Naive thymus-derived CD4-positive, alpha-beta T cell (primary cell): ENCODE results near the gene HECTD4. TPM values are rescaled to one million over a fixed set of nuclear protein-coding genes. Genes with fewer than 3 reads are reported as not detected.
"Not testable (repeated sequence)": the region's sequence is repeated elsewhere in the genome, so short reads cannot be mapped to it uniquely, and the experiment has no call there.

Source experiments
- ATAC-seq: fragments of 150-1000 bp; cut with Tn5 transposase; 2 replicates; pipeline ENCODE4 v1.10.0; 2021; ENCODE audit warnings: mild to moderate bottlenecking, moderate library complexity
- CTCF ChIA-PET: fragments of 350-600 bp; sonication (Branson Sonifier 250); formaldehyde crosslinking; loops from one replicate; lab custom pipeline; 2021; ENCODE audit warnings: antibody characterized with exemption; lab: Charles Lee
- POLR2A ChIA-PET: fragments of 350-600 bp; sonication (Branson Sonifier 250); formaldehyde crosslinking; loops from one replicate; lab custom pipeline; 2021; ENCODE audit warnings: antibody characterized with exemption, inconsistent platforms; lab: Charles Lee
- DNase-seq, 9 donors: peaks; one replicate each; pipeline versions ENCODE4 v3.0.0 to v3.0.0-alpha.2; 2020 to 2022; ENCODE audit warnings: mixed read lengths in 1 of 9
- H3K27ac ChIP-seq: one replicate; pipeline ENCODE4 v1.7.0; 2013; ENCODE audit warnings: mild to moderate bottlenecking, low read depth, low read length, moderate library complexity
- H3K27me3 ChIP-seq, 2 donors: one replicate each; pipeline ENCODE4 v1.7.0; 2013; ENCODE audit warnings: low read length in 2 of 2, mild to moderate bottlenecking in 2 of 2, moderate library complexity in 2 of 2; ENCODE audit not compliant: control insufficient read depth in 2 of 2, insufficient read depth in 2 of 2
- H3K36me3 ChIP-seq, 3 experiments: 1 replicate in 2 of 3; 2 replicates in 1 of 3; pipeline ENCODE4 v1.7.0; 2013; ENCODE audit warnings: low read length in 3 of 3, mild to moderate bottlenecking in 3 of 3, moderate library complexity in 1 of 3; ENCODE audit not compliant: insufficient read depth in 3 of 3, control insufficient read depth in 2 of 3
- H3K4me1 ChIP-seq, 2 donors: one replicate each; pipeline ENCODE4 v1.7.0; 2013; ENCODE audit warnings: low read length in 2 of 2, mild to moderate bottlenecking in 2 of 2, moderate library complexity in 1 of 2; ENCODE audit not compliant: control insufficient read depth in 2 of 2, insufficient read depth in 2 of 2
- H3K4me3 ChIP-seq: 2 replicates; pipeline ENCODE4 v1.7.0; 2013; ENCODE audit warnings: mild to moderate bottlenecking, low read length
- H3K9me3 ChIP-seq, 3 experiments: 1 replicate in 2 of 3; 2 replicates in 1 of 3; pipeline ENCODE4 v1.7.0; 2013; ENCODE audit warnings: low read length in 3 of 3; ENCODE audit not compliant: control insufficient read depth in 2 of 3
- H3K27ac Mint-ChIP-seq, 9 donors: one replicate each; pipeline ENCODE4 v1.8.0; 2020 to 2022; ENCODE audit warnings: mixed read lengths in 9 of 9, mild to moderate bottlenecking in 8 of 9, moderate library complexity in 5 of 9, inconsistent platforms in 2 of 9
- H3K27me3 Mint-ChIP-seq, 5 donors: one replicate each; pipeline ENCODE4 v1.8.0; 2021 to 2022; ENCODE audit warnings: mixed read lengths in 5 of 5, mild to moderate bottlenecking in 1 of 5
- H3K36me3 Mint-ChIP-seq, 5 donors: one replicate each; pipeline ENCODE4 v1.8.0; 2020 to 2022; ENCODE audit warnings: mixed read lengths in 5 of 5, mild to moderate bottlenecking in 3 of 5, inconsistent platforms in 1 of 5
- H3K4me1 Mint-ChIP-seq, 7 donors: one replicate each; pipeline ENCODE4 v1.8.0; 2020 to 2022; ENCODE audit warnings: mixed read lengths in 7 of 7, mild to moderate bottlenecking in 3 of 7, inconsistent platforms in 1 of 7
- H3K4me3 Mint-ChIP-seq, 10 donors: one replicate each; pipeline ENCODE4 v1.8.0; 2020 to 2022; ENCODE audit warnings: mild to moderate bottlenecking in 10 of 10, mixed read lengths in 10 of 10, moderate library complexity in 6 of 10, inconsistent platforms in 2 of 10
- H3K9me3 Mint-ChIP-seq, 11 donors: one replicate each; pipeline ENCODE4 v1.8.0; 2020 to 2022; ENCODE audit warnings: mixed read lengths in 11 of 11, mild to moderate bottlenecking in 4 of 11, inconsistent platforms in 1 of 11, moderate library complexity in 1 of 11
- intact Hi-C, 2 donors: fragments of 100-400 bp; cut with micrococcal nuclease; formaldehyde crosslinking; loops; one replicate each; pipeline ENCODE4 v1.15.1; 2023
- polyA plus RNA-seq, 2 donors: library from polyadenylated mRNA; unstranded; fragments of 300-500 nt; fragmentation: Illumina TruSeq; gene quantifications; one replicate each; pipeline ENCODE4 v1.2.3, GENCODE V29; 2021
- total RNA-seq, 6 experiments: library from RNA in 5 of 6; stranded (reverse) in 5 of 6; gene quantifications; 1 replicate in 5 of 6; 2 replicates in 1 of 6; pipeline ENCODE4 v1.2.3 and lab custom pipeline; 2021 to 2026

HECTD4 gene
- total and polyA plus RNA-seq, 7 experiments from 2014 or later: 3.1 to 57.7 (median 47.9) TPM

GRCh38 chr12:112393328-112393727 is 11.1 kb upstream of the HECTD4 start:
- Histone ChIP-seq H3K27me3 (no peaks in the 10 kb centered on the region), H3K9me3 (no peaks in the 10 kb centered on the region), H3K4me3 (no peak overlapping the region), H3K27ac (no peak overlapping the region), H3K36me3 (no peaks in the 10 kb centered on the region), H3K4me1 (no peaks in the 10 kb centered on the region)
- intact Hi-C loops: no loop called here
- no peak overlapping the region for H3K27ac Mint-ChIP-seq
- H3K4me3 Mint-ChIP-seq: no peak overlapping the region
- peaks cover 0 to 28% (median 0%) of the 10 kb centered on the region in 5 donors for H3K27me3 Mint-ChIP-seq
- H3K36me3 Mint-ChIP-seq: no peaks in the 10 kb centered on the region
- ChIA-PET POLR2A (interaction anchor here (0.9 kb wide), 1 partner anchor 13 kb away, joined by 3 read pairs; no protein-coding TSS in a partner anchor), CTCF (no interaction called here)
- H3K4me1 Mint-ChIP-seq: no peaks in the 10 kb centered on the region
- peaks cover 0 to 2% (median 0%) of the 10 kb centered on the region in 11 donors for H3K9me3 Mint-ChIP-seq
- DNase-seq: no peak
- no peak for ATAC-seq

GRCh38 chr12:112389922-112390654 is 7.9 kb upstream of the HECTD4 start:
- H3K27ac Mint-ChIP-seq, ATAC-seq, CTCF ChIA-PET, H3K4me1 ChIP-seq, H3K9me3 ChIP-seq, H3K4me1 Mint-ChIP-seq, H3K36me3 Mint-ChIP-seq, H3K4me3 Mint-ChIP-seq, POLR2A ChIA-PET, H3K27me3 ChIP-seq, H3K27ac ChIP-seq, H3K4me3 ChIP-seq, H3K36me3 ChIP-seq, H3K9me3 Mint-ChIP-seq, DNase-seq: not testable (repeated sequence)
- intact Hi-C loops: loop anchor here (5.0 to 10.0 kb wide), 2 partner anchors 143 to 795 kb away; partner anchors contain the start of gene ATXN2 (in 2 of the 2)
- peaks cover 0 to 20% (median 5%) of the 10 kb centered on the region in 5 donors for H3K27me3 Mint-ChIP-seq

GRCh38 chr12:112389228-112389627 is 7.0 kb upstream of the HECTD4 start:
- ChIA-PET POLR2A (no interaction called here), CTCF (no interaction called here)
- intact Hi-C loops: loop anchor here (5.0 to 10.0 kb wide), 2 partner anchors 142 to 794 kb away; partner anchors contain the start of gene ATXN2 (in 2 of the 2)
- no peaks in the 10 kb centered on the region for H3K27me3 ChIP-seq
- Mint-ChIP-seq H3K27me3 (peaks cover 0 to 20% (median 5%) of the 10 kb centered on the region in 5 donors), H3K27ac (peak overlapping the region in 1 of 9 donors; percentile 22), H3K9me3 (no peaks in the 10 kb centered on the region), H3K4me3 (no peak overlapping the region), H3K4me1 (peaks cover 0 to 8% (median 6%) of the 10 kb centered on the region in 7 donors), H3K36me3 (no peaks in the 10 kb centered on the region)
- H3K9me3 ChIP-seq: no peaks in the 10 kb centered on the region
- no peaks in the 10 kb centered on the region for H3K36me3 ChIP-seq
- no peak overlapping the region for H3K4me3 ChIP-seq
- no peak for ATAC-seq
- no peak for DNase-seq
- H3K27ac ChIP-seq: no peak overlapping the region
- no peaks in the 10 kb centered on the region for H3K4me1 ChIP-seq

- Mint-ChIP-seq H3K9me3 (no peaks in the 10 kb centered on the region), H3K27ac (peak overlapping the region in 3 of 9 donors; percentile 4 to 80 (median 12)), H3K27me3 (peaks cover 0 to 15% (median 5%) of the 10 kb centered on the region in 5 donors), H3K4me1 (peaks cover 0 to 12% (median 12%) of the 10 kb centered on the region in 7 donors), H3K4me3 (peak overlapping the region in 1 of 10 donors; percentile 56), H3K36me3 (no peaks in the 10 kb centered on the region)
- CTCF ChIA-PET: interaction anchor here (0.6 to 2.7 kb wide), 15 partner anchors 14 to 633 kb away, joined by 3 to 18 read pairs (median 3); no protein-coding TSS in a partner anchor
- peaks cover 0 to 5% of the 10 kb centered on the region in 2 donors for H3K4me1 ChIP-seq
- H3K9me3 ChIP-seq: no peaks in the 10 kb centered on the region
- intact Hi-C loops: loop anchor here (1.0 to 10.0 kb wide), 8 partner anchors 91 to 792 kb away; partner anchors contain the start of genes ATXN2 (in 2 of the 2) and NAA25 (in 1 of the 2)
- H3K4me3 ChIP-seq: no peak overlapping the region
- no peak for ATAC-seq
- H3K36me3 ChIP-seq: no peaks in the 10 kb centered on the region
- H3K27ac ChIP-seq: no peak overlapping the region
- no peak for DNase-seq
- H3K27me3 ChIP-seq: no peaks in the 10 kb centered on the region
- POLR2A ChIA-PET: interaction anchor here (0.5 to 1.6 kb wide), 3 partner anchors 44 to 188 kb away, joined by 3 to 6 read pairs (median 3); no protein-coding TSS in a partner anchor
These were observed 4.5 kb upstream of the HECTD4 start for GRCh38 chr12:112386726-112387125.

GRCh38 chr12:112382866-112383265 is 635 bp upstream of the HECTD4 start:
- intact Hi-C loops: loop anchor here (1.0 to 10.0 kb wide), 12 partner anchors 26 to 788 kb away; partner anchors contain the start of genes ATXN2 (in 2 of the 2), ERP29 (in 2 of the 2), PTPN11 (in 2 of the 2) and RPL6 (in 2 of the 2)
- H3K36me3 Mint-ChIP-seq: peaks cover 0 to 4% (median 0%) of the 10 kb centered on the region in 5 donors
- Histone ChIP-seq H3K4me3 (peak overlapping the region; percentile 81), H3K27ac (peak overlapping the region; percentile 76), H3K36me3 (no peaks in the 10 kb centered on the region), H3K4me1 (peaks cover 6 to 15% of the 10 kb centered on the region in 2 donors), H3K9me3 (no peaks in the 10 kb centered on the region), H3K27me3 (no peaks in the 10 kb centered on the region)
- POLR2A ChIA-PET: no interaction called here
- H3K27me3 Mint-ChIP-seq: peaks cover 0 to 5% (median 2%) of the 10 kb centered on the region in 5 donors
- peaks cover 11 to 35% (median 31%) of the 10 kb centered on the region in 7 donors for H3K4me1 Mint-ChIP-seq
- H3K27ac Mint-ChIP-seq: peak overlapping the region in 7 of 9 donors; percentile 71 to 94 (median 88)
- ATAC-seq: no peak
- H3K9me3 Mint-ChIP-seq: no peaks in the 10 kb centered on the region
- no peak for DNase-seq
- CTCF ChIA-PET: no interaction called here
- peak overlapping the region; percentile 92 to 99 (median 94) for H3K4me3 Mint-ChIP-seq

- Mint-ChIP-seq H3K27ac (peak overlapping the region; percentile 69 to 96 (median 84)), H3K4me1 (peaks cover 11 to 33% (median 27%) of the 10 kb centered on the region in 7 donors), H3K27me3 (no peaks in the 10 kb centered on the region), H3K9me3 (no peaks in the 10 kb centered on the region), H3K36me3 (peaks cover 0 to 4% (median 0%) of the 10 kb centered on the region in 5 donors), H3K4me3 (peak overlapping the region; percentile 87 to 97 (median 94))
- ChIA-PET POLR2A (interaction anchor here (0.6 to 1.0 kb wide), 3 partner anchors 11 to 274 kb away, joined by 3 to 6 read pairs (median 3); no protein-coding TSS in a partner anchor), CTCF (no interaction called here)
- Histone ChIP-seq H3K36me3 (no peaks in the 10 kb centered on the region), H3K9me3 (no peaks in the 10 kb centered on the region), H3K4me3 (peak overlapping the region; percentile 51), H3K27ac (peak overlapping the region; percentile 76), H3K4me1 (peaks cover 6 to 15% of the 10 kb centered on the region in 2 donors), H3K27me3 (no peaks in the 10 kb centered on the region)
- intact Hi-C loops: loop anchor here (5.0 to 10.0 kb wide), 2 partner anchors 694 to 787 kb away; partner anchors contain the start of genes ATXN2 (in 2 of the 2), ACAD10 (in 1 of the 2) and BRAP (in 1 of the 2)
- DNase-seq (peak in 3 of 9 donors; percentile 1 to 68 (median 28)), ATAC-seq (peak; percentile 19)
These were observed 787 bp downstream of the HECTD4 start for GRCh38 chr12:112381406-112381882.
